M059J (cell line): Measurements from ENCODE around the gene PSPH. TPM values are rescaled to one million over a fixed set of nuclear protein-coding genes. Genes with fewer than 3 reads are reported as not detected.
A peak's percentile ranks its signal among the peaks of the same experiment; 100 is the strongest.
"Not testable (repeated sequence)": the region's sequence is repeated elsewhere in the genome, so short reads cannot be mapped to it uniquely, and the experiment has no call there.

Experiments used
- DNase-seq: peaks from one replicate; pipeline ENCODE4 v3.0.0-alpha.2; 2012; ENCODE audit warnings: low read depth
- total RNA-seq: library from RNA; depleted of rRNA; stranded (reverse); fragments of >200 nt; shearing (Covaris generic); gene quantifications from 2 replicates; pipeline ENCODE4 v1.2.3, GENCODE V29; 2014

The PSPH gene
- total RNA-seq, 1 experiment from 2014 or later: 50.8 TPM

DNA sequence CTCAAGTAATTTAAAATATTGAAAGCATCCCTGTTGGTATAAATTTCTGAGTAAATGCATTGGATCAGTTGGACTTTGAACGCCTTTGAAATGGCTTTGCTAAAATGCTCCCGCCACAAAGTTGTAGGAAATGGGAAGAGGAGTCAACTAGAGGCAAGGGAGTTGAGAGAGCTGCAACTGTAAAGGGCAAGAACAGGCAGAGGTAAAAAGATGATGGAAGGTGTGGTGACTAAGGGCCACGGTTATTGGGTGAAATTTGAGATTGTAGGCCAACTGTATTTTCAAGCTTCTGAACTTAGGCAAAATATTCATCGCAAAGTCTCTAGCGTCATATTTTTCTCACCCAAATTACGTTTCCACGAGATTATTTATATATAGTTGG, 12.2 kb upstream of the PSPH start:
- DNase-seq: no peak

DNA sequence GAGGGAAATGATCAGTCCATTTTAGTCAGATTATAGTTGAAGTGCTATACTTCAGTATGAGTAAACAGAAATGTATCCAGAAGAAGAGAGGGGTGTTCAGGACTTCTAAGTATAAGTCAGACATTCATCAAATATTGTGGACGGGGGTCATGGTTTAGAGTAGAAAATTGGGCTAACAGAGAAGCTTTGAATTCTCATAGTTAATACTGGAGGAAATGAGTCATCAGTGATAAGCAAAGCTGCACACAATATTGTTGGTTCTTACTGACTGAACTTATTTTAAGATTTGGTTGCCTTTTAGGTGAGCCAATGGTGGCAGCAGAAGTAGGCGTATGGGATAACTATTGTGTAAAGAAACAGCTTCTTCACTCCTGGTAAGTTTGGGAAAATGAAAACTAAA, 11.1 kb upstream of the PSPH start:
- peak; percentile 87 for DNase-seq

DNA sequence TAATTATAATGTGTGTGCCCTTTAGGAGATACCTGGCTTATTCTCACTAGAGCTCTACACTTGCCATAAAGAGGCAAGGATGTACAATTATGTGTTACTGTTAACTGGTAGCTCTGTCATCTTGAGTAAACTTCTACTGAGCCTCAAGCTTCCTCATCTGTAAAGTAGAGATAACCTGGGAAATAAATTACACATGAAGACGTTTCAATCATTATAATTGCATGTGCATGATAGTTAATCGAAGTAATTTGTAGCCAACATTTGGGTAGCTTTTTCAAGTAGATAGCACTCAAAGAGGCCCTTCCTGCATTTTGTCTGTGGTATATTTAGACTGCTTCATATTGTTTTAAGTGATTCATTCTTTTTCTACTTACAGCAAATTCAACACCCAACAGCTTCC, 2.7 kb upstream of the PSPH start:
- DNase-seq: no peak

DNA sequence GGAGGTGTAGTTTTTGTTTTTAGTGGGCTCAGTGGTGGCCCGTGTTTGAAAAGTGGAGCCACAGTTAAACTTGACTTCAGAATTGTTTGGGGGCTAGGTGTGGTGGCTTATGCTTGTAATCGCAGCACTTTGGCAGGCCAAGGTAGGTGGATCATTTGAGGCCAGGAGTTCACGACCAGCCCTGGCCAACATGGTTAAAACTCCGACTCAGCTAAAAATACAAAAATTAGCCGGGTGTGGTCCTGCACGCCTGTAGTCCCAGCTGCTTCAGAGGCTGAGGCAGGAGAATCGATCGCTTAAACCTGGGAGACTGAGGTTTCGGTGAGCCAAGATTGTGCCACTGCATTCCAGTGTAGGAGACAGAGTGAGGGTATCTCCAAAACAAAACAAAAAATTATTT, 2.1 kb upstream of the PSPH start:
- DNase-seq: no peak

DNA sequence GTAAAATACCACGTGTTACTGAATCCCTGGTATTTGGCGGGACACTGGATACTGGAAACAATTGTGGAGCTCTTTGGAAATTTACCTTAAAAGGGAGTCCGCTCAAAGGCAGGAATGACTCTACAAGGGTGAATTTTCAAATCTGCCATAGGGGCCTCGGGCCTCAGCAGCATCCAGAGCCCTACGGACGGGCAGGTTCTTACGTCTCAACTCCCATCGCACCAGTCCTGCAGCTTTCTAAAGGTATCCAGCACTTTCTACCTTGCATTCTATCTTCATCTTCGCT, 248 bp downstream of the PSPH start:
- no peak for DNase-seq

DNA sequence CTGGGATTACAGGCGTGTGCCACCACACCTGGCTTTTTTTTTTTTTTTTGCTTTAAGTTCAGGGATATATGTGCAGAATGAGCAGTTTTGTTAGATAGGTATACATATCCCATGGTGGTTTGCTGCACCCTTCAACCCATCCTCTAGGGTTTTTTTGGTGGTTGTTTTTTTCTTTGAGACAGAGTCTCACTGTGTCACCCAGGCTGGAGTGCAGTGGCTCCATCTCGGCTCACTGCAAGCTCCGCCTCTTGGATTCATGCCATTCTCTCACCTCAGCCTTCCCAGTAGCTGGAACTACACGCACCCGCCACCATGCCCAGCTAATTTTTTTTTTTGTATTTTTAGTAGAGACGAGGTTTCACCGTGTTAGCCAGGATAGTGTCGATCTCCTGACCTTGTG, 2.5 kb downstream of the PSPH start:
- peak; percentile 18 for DNase-seq

DNA sequence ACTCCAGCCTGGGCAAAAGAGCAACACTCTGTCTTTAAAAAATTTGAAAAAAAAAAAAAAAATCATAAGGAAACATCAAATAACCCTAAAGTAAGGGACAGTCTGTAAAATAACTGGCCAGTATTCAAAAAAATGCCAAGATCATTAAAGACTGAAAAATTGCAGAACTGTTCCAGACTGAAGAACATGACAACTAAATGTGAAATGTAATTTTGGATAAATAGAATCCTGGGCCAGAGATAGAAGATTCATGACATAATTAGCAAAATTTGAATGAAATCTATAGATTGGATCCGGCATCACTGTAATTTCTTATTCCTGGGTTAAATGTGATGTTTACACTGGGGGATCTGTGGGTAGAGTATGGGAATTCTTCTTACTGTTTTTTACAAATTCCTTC, 3.0 kb downstream of the PSPH start:
- no peak for DNase-seq

DNA sequence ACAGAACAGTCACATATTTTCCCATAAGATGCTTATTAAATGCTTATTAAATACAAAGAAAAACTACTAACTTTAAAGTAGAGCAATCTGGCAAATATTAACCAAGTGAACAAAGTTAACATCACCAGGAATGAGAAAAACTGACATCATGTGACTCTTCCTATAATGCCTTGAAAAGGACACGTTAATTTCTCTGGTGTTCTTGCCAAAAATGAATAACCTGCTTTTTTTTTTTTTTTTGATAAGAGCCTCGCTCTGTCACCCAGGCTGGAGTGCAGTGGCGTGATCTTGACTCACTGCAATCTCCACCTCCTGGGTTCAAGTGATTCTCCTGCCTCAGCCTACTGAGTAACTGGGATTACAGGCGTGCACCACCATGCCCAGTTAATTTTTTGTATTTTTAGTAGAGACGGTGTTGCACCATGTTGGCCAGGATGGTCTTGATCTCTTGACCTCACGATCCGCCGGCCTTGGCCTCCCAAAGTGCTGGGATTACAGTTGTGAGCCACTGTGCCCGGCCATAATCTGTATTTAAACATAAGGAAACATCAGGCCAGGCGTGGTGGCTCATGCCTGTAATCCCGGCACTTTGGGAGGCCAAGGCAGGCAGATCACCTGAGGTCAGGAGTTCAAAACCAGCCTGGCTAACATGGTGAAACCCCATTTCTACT, 3.7 kb downstream of the PSPH start:
- not testable (repeated sequence) for DNase-seq

DNA sequence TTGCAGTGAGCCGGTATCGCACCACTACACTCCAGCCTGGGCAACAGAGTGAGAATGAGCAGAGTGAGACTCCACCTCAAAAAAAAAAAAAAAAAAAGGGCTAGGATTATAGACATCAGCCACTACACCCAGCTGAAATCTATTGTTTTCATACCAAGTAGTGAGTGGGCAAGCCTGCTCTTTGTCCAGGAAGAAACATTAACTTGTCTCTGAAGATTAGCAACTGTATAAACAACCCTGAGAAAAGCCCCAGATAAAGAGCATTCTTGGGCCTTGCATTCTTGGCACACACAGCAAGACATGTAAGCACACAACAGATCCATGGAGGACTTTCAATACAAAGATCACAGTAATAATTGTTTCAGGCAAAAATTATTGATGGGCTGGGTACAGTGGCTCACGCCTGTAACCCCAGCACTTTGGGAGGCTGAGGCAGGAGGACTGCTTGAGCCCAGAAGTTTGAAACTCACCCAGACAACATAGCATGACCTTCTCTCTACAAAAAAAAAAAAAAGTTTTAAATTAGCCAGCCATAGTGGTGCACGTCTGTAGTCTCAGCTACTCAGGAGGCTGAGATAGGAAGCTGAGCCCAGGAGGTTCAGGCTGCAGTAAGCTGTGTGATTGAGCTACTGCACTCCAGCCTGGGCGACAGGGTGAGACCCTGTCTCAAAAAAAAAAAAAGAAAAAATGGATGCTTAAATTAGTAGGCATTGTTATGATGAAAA, 4.4 kb downstream of the PSPH start:
- peak; percentile 39 for DNase-seq

DNA sequence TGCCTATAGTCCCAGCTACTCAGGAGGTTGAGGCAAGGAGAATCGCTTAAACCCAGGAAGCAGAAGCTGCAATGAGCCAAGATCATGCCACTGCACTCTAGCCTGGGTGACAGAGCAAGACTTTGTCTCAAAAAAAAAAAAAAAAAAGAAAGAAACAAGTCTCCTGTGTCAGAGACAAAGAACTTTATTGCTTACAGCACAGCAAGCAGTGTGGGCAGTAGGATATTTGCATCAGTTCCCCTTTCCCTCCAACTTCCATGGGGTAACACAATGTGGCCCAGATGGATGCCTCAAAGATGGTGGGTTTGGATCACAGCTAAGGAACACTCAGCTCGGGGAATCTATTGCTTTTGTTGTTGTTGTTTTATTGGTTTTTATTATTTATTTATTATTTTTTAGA, 5.5 kb downstream of the PSPH start:
- DNase-seq: not testable (repeated sequence)

DNA sequence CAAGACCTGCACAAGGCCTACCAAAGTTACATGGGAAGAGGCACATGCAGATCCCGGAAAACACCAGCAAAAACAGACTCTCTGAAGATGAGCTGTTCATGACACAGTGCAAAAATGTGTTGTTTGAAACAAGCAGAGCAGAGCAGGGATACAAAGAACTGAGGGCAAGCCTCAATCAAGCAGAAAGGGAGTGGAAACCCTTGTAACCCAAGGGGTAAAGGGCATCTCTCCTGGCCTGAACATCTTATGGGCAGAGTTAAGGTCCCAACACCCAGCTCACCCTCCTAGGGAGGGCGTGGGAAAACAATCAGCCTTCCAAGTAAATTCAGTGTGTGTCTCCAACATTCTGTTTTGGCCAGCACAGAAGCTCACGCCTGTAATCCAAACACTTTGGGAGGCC, 10.5 kb downstream of the PSPH start:
- no peak for DNase-seq

DNA sequence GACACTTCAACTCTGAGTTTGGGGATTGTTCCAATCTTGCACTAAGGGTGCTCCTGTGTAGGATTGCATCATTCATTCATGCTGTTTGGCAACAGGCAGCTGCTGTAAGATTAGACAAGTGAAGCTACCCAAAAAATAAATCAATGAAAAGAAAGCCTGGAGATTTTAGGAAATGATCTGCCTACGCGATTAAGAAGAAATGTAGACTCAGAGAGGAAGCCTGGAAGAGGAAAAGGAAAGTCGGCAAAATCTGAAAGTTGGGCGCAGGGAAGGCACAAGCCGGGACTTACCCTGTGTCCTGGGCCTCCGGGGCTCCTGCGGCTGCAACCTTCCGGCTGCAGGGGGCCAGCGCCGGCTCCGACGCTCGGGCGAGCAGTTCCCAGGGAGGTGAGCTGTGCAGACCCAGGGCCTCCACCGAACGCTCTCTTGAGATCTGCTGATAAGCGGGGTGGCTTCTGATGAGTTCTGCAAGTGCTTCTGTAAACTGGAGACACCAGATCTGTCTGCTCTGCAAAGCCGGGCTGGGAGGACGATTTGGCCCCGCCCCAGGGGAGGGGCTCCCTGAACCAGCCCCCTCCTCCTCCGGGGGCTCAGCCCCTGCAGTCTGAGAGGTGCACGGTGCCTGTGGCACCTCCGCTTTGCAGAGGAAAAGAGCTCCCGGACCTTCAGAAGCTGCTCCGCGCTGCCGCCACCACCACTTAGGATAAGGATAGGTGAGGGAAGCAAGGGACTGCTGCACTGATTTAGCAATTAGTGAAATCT, 17.4 kb downstream of the PSPH start:
- no peak for DNase-seq

DNA sequence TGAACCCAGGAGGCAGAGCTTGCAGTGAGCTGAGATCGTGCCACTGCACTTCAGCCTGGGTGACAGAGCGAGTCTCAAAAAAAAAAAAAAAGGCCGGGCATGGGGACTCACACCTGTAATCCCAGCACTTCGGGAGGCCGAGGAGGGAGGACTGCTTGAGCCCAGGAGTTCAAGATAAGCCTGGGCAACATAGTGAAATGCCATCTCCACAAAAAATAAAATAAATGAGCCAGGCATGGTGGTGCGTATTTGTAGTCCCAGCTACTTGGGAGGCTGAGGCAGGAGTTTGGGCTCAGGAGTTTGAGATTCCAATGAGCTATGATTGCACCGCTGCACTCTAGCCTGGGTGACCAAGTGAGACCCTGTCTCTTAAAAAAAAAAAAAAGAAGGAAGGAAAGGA, 18.7 kb downstream of the PSPH start:
- not testable (repeated sequence) for DNase-seq

DNA sequence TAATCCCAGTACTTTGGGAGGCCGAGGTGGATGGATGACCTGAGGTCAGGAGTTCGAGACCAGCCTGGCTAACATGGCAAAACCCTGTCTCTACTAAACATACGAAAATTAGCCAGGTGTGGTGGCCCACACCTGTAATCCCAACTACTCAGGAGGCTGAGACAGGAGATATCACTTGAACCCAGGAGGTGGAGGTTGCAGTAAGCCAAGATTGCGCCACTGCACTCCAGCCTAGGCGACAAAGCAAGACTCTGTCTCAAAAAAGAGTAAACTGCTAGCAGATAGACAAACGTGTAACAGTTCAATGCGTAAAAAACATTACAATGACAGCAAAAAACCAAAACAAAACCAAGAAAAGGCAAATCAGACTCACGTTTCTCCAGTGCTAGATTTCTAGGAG, 19.7 kb downstream of the PSPH start:
- not testable (repeated sequence) for DNase-seq

DNA sequence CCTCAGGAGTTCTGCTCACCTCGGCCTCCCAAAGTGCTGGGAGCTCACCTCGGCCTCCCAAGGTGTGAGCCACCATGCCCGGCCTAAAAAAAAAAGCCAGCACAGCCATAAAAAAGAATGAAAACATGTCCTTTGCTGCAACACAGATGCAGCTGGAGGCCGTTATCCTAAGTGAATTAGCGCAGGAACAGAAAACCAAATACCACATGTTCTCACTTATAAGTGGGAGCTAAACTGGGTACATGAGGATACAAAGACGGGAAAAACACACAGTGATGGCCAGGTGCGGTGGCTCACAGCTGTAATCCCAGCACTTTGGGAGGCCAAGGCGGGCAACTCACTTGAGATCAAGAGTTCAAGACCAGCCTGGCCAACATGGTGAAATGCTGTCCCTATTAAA, 20.9 kb downstream of the PSPH start:
- DNase-seq: no peak

DNA sequence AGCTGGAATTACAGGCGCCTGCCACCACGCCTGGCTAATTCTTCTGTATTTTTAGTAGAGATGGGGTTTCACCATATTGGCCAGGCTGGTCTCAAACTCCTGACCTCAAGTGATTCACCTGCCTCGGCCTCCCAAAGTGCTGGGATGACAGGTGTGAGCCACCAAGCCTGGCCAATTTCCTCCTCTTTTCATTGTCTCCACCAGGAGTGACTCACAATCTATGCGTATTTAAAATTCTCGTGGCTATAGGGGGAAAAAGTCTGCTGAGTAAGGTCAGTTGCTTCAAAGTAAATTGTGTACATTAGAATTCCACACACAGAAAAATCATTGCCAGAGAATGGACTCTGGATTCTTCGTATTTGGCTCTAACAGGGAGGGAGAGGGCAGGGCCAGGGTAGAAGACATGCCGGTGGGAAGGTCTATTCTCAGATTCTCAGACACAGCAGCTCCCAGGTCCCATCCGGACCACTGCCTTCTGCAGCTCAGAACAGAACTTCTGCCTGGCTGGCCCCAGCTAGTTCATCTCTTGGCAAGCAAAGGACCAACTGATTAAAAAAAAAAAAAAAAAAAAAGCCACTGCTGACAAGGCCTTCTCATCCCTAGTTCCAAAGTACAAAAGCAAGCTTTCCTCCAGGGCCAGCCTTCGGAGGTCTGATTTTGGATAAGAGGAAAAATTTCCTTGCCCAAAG, 22.2 kb downstream of the PSPH start:
- DNase-seq: no peak

DNA sequence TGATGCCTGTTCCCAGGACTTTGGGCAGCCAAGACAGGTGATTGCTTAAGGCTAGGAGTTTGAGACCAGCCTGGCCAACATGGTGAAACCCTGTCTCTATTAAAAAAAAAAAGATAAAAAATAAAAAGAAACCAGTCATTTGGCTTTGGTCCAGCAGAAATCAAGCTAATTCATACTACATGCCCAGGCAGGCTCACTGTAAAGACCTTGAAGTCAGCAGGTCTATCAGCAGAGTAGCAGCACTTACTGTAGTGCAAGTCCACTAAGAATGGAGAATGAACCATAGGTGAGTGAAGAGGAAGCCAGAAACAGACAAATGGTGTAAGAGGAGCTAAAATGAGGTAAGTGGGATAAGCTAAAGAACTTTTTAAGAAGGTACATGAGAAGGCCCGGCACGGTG, 24.7 kb downstream of the PSPH start:
- no peak for DNase-seq

DNA sequence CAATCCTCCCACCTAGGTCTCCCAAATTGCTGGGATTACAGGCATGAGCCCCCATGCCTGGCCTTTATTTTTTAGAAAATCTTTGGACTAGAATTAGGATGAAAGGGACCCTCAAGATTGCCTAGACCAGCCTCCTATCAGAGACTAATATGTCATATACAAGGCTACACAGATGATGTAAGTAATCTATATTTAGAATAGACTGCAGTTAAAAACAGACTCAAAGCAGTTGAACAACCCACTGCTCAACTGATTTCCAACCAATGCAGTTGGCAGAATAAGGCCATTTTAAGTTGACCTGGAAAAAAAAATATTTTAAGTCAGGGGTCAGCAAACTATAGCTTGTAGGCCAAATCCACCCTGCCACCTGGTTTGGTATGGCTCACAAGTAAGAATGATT, 27.7 kb downstream of the PSPH start:
- no peak for DNase-seq

DNA sequence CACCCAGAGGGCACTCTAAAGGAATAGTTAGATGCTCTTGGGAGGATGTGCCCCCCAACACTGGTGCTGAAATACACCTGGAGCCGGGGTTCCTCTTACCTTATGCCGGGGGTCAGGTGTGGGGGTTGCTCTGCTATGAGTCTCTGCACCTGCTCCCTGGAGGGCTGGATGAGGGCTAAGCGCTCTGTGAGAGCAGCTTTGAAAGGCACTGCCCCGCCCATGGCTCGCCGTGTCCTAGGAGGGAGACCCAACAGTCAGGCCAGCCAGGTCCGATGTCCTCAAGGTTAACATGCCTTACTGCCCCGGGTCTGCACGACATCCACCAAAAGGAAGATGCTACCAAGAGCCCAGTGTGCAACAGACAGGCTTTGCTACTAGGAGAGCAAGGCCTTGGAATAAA, 31.7 kb downstream of the PSPH start:
- DNase-seq: no peak

DNA sequence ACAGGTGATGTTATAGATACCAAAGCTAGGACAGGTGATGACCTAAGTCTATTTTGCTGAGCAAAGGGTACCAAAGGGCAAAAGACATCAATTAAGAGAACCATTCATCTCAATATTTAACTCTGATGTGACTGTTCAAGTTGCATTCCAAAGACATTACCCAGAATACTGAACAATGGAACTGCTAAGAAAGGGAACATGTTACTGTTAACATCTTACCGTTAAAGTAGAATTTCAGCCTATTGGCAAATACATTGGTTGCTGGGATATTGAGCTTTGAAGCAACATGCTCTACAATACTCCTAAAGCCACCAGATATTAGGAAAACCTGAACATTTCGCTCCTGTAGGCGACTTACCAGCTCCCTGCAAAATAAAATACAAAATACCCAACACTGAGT, 34.2 kb downstream of the PSPH start:
- not testable (repeated sequence) for DNase-seq

DNA sequence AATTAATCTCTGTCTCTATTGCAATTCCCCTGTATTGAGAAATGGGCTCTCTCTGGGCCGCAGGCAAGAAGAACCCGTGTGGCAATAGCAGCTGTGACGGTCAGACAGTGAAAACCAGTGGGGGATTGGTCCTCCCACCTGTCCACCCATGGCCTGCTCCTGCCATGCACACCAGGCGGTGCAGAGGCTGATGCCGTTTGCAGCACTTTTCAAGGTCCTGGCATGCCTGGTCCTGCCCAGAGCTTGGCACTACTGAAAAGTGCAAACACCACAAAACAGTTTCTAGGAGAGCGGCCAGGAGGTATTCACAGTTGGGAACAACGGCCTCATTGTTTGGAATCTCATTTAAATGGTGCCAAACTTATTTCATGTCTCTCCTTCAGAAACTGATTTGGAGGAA, 41.5 kb downstream of the PSPH start:
- no peak for DNase-seq

DNA sequence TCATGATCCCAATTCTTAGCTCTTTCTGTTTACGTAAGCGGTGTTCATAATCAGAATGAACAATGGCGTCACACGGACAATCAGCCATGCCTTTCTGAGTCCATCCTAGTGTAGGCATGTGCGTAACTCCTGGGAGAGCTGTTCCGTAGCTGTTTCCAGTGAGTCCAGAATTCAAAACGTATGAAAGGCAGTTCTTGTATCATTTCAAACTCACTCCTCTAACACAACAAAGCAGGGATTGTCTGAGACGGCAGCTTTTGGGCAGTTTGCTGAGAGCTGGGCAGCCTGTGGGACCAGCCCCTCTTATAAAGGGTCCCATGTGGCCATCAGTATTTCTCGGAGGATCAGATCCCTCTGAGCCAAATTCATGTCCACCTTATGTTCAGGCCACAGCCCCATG, 43.4 kb downstream of the PSPH start:
- no peak for DNase-seq

DNA sequence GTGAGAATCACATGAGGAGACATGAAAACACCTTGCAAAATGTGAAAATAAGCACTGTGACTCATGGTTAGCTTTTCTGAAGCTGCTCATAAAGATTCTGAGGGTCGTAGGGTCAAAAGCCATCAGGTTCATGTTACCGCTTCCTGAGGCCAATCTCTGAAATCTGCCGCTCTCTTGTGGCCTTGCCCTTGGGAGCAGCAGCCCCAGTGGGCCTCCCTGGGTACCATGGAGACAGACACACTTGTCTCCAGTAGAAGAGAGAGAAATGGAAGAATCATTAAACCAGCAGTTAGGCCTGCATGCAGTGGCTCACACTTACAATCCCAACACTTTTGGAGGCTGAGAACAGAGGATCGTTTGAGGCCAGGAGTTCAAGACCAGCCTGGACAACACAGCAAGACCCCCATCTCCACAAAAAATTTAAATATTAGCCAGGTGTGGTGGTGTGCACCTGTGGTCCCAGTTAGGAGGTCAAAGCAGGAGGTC, 44.0 kb downstream of the PSPH start:
- peak; percentile 49 for DNase-seq
